ENCODE data around the gene ARPP21.

DNA sequence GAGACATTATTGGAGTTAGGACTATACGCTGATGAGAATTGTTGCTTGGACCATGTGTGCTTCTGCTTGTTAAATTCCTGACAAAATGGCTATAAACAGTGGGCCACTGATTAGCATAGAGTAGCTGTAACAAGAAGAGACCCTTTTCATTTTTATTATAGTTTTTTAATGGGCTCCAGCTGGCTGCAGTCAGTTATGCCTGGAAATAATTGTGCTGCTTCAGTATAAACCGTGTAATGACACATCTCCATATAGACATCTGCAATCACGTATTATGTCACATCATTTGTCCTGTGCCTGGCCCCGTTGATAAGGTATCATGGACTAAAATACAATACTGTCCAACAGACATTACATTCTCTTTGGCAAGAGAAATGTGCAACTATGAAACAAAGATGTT, 50.9 kb downstream of the ARPP21 start:
- TF ChIP-seq, protein P1, sequence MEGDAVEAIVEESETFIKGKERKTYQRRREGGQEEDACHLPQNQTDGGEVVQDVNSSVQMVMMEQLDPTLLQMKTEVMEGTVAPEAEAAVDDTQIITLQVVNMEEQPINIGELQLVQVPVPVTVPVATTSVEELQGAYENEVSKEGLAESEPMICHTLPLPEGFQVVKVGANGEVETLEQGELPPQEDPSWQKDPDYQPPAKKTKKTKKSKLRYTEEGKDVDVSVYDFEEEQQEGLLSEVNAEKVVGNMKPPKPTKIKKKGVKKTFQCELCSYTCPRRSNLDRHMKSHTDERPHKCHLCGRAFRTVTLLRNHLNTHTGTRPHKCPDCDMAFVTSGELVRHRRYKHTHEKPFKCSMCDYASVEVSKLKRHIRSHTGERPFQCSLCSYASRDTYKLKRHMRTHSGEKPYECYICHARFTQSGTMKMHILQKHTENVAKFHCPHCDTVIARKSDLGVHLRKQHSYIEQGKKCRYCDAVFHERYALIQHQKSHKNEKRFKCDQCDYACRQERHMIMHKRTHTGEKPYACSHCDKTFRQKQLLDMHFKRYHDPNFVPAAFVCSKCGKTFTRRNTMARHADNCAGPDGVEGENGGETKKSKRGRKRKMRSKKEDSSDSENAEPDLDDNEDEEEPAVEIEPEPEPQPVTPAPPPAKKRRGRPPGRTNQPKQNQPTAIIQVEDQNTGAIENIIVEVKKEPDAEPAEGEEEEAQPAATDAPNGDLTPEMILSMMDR (IDR thresholded peaks at IDR 0.05; ENCODE audit: poor library complexity, severe bottlenecking): no peak
- TF ChIP-seq POLR2AphosphoS5 (IDR thresholded peaks at IDR 0.05): no peak

Data from neural cell (in vitro differentiated cells).